Measurements from ENCODE around the gene COPS6.

COPS6 gene

DNA sequence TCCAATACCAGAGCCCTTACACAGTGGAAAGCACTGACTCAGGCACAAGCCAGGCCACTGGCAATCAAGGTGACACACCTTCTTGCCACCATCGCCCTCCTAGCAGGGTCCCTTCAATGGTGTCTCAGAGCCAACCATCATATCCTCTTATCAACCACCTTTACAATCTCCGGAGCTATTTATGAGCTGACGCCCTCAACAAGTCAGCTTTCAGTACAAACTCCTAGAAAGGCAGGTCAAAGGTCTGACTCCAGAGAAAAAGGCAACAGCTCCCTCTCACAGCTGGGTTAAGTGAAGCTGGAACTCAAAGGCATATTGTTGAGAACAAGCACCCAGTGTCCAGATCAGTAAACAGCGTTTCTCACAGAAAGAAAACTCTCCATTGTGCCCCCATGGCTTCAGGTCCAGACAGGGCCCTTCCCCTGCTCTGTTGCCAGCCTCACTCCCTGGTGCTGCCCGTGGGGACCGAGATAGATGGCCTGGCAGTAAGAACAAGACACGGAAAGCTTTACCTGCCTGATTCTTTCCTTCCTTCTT lies 9.7 kb upstream of the COPS6 start:
- no peak for DNase-seq (ENCODE audit: low read depth in 1 of 2, low spot score in 1 of 2)

DNA sequence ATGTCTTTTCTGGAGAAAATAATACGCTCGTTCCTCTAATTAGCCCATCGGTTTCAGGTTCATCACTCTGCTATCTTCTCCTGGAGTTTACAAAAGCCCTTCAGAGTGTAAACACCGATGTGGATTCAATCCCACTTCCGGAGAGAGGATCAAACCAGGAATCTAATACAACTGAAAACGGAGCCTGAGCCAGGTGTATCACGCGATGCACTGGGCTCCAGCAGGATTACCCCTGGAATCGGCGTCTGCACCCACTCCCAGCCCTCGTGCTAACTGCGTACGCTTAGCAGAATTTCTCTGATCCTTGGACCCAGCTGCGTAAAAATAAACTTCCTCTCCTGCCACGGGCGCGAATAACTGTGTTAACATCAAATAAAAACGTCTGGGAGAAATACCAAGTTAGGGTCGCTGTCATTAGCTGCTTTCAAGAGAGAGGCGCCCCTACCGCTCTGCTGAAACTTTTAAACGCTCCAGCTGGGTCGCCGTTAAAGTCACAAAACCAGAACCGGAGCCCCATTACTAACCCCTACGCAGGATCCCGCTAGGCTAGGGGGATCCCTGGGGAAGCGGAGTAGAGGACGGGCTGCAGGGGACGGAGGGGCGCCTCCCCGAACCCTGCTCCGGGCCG lies 7.7 kb upstream of the COPS6 start:
- peak in 1 of 2 donors; percentile 12 for DNase-seq (ENCODE audit: low read depth in 1 of 2, low spot score in 1 of 2)

DNA sequence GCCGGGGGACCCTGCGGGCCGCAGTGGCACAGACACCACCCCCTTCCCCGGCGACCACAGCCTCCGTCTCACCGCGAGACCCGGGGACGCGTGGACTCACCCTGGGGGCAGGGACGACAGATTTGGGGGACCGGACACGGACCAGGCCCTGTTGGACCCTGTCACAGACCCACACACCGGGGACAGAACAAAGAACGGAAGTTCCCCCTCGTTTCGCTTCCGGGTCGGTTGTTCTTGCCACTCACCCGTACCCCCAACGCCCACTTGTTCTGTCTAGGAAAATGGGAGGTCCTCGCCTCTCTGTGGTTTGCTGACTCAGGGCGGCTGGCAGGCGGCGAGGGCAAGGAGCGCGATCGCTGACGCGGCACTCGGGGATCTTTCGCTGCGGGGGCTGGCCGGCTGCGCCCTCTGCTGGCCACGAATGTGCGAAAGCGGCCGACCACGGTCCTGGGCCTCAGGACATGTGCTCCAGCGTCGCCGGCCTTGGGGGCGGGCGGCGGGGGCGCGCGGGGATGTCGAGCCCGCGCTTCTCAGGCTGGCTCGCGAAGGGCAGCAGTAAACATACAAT lies 7.2 kb upstream of the COPS6 start, which contains the start of gene ZNF3:
Gene ZNF3, minus strand, starts transcription at position 189 of the 568 bp plus-strand sequence. CDS start 4,366 bp downstream, outside the sequence.
- peak; percentile 93 to 94 for DNase-seq (ENCODE audit: low read depth in 1 of 2, low spot score in 1 of 2)

DNA sequence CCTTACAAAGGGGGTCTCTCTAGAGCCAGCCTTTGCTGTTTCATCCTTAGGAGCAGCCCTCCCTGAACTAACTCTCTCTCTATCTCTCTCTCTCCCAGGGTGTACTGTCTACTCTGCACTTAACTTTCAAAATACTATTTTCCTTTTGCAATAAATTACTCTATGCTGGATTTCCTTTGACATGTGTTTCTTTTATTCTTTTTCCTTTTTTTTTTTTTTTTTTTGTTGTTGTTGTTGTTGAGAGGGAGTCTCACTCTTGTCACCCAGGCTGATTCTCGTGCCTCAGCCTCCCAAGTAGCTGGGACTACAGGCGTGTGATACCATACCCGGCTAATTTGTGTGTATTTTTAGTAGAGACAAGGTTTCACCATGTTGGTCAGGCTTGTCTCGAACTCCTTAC lies 5.8 kb upstream of the COPS6 start:
- DNase-seq (ENCODE audit: low read depth in 1 of 2, low spot score in 1 of 2) = no peak

DNA sequence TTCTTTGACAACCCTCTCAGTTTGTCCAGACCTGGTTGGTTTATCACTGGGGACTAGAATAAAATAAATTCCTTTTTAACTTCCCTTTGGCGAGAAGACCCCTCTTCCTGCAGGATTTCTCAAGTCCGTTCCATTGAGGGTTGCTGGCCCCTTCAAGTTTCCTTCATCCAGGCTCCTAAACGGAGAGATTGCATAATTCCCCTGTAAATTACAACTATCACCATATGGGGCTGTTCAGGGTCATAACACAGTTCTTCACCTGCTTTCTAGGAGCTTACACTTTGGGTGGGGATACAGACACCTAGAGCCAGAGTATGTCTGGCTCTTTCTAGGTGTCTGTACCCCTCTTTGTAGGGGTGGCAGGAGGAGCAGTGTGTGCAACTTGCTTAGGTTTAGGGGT lies 3.3 kb upstream of the COPS6 start:
- no peak for DNase-seq (ENCODE audit: low read depth in 1 of 2, low spot score in 1 of 2)

DNA sequence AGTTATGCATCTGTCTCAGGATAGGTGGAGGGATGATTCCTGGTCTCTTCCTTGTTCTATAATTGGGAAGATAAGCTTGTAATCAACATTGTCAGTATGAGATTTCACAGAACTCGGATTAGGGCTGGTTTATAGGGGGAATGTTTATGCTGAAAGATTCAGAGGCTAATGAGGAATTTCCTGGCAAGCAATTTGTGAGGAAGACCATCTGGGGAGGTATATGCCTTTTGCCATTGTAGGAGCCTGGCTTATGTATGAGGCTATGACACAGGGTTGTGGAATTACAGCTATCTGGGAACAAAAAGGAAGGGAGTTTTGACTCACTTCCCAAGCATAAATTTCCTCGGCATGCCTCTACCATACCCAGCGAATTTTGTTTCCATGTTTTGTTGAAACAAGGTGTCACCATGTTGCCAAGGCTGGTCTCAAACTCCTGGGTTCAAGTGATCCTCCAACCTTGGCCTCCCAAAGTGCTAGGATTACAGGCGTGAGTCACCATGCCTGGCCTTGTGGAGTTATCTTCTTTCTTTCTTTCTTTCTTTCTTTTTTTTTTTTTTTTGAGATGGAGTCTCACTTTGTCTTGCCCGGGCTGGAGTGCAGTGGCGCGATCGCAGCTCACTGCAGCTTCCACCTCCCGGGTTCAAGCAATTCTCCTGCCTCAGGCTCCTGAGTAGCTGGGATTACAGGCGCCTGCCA lies 1.6 kb upstream of the COPS6 start:
- DNase-seq (ENCODE audit: low read depth in 1 of 2, low spot score in 1 of 2) = no peak

DNA sequence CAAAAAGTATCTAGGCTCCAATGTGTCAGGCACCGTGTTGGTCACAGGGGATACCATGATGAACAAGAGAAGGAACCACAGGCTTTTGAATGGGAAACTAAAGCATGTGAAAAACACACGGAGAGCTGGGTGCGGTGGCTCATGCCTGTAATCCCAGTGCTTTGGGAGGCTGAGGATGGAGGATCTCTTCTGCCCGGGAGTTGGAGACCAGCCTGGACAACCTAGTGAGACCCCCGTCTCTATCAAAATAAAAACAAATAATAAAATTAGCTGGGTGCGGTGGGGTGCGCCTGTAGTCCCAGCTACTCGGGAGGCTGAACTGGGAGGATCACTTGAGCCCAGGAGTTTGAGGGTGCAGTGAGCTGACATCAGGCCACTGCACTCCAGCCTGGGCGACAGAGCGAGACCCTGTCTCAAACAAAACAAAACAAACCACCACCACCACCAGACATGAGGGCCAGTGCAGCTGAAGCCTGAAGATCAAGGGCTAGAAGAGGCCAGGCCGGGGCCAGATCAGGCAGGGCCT lies 611 bp upstream of the COPS6 start:
- no peak for DNase-seq (ENCODE audit: low read depth in 1 of 2, low spot score in 1 of 2)

DNA sequence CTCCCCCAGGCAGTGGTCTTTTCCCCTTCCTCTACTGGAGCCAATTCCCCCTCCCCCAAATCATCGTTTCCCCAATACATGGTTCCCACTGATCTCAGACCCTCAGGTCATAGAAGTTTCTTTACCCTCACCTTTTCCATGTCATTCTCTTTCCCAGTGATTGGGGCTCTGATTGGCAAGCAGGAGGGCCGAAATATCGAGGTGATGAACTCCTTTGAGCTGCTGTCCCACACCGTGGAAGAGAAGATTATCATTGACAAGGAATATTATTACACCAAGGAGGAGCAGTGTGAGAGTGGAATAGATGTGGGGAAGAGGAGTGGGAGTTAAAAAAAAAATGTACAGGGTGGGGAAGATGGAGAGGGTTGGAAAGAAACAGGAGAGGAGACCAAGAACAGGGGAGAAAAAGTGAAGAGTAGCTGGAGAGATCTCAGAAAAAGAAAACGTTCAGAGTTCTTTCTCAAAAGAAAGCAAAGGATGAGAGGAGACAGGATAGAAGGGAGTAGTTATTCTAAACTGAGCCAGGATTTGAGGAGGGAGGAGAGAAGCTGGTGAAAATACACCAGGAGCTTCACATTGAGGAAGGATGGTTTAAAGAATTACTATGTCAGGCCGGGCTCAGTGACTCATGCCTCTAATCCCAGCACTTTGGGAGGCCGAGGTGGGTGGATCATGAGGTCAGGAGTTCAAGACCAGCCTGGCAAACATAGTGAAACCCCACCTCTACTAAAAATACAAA lies 858 bp downstream of the COPS6 start:
- no peak for DNase-seq (ENCODE audit: low read depth in 1 of 2, low spot score in 1 of 2)

DNA sequence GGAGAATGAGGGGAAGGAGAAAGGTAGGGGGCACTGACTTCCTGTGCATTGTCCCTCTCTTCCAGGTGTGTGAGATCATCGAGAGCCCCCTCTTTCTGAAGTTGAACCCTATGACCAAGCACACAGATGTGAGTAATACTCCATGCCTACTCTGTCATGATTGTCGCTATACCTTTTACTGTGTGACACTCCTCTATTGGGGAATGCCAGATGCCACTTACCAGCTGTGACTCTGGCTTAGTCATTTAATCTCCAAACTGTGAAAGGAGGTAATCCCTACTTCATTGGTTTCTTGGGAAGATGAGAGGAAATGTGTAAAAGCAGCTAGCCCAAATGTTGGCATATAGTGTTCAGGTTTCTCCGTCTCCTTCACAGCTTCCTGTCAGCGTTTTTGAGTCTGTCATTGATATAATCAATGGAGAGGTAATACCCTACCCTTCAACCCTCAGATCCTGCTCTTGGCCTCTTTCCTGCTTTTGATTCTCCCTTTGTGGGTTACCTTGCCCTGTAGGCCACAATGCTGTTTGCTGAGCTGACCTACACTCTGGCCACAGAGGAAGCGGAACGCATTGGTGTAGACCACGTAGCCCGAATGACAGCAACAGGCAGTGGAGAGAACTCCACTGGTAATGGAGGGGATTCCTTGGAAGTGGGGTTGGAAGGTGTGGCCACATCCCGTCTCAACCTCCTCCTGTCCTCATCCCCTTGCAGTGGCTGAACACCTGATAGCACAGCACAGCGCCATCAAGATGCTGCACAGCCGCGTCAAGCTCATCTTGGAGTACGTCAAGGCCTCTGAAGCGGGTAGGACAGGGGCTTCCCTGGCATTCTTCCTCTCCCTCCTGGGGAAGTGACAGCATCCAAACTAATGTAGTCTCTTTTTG lies 2.0 kb downstream of the COPS6 start:
- DNase-seq (ENCODE audit: low read depth in 1 of 2, low spot score in 1 of 2) = no peak

DNA sequence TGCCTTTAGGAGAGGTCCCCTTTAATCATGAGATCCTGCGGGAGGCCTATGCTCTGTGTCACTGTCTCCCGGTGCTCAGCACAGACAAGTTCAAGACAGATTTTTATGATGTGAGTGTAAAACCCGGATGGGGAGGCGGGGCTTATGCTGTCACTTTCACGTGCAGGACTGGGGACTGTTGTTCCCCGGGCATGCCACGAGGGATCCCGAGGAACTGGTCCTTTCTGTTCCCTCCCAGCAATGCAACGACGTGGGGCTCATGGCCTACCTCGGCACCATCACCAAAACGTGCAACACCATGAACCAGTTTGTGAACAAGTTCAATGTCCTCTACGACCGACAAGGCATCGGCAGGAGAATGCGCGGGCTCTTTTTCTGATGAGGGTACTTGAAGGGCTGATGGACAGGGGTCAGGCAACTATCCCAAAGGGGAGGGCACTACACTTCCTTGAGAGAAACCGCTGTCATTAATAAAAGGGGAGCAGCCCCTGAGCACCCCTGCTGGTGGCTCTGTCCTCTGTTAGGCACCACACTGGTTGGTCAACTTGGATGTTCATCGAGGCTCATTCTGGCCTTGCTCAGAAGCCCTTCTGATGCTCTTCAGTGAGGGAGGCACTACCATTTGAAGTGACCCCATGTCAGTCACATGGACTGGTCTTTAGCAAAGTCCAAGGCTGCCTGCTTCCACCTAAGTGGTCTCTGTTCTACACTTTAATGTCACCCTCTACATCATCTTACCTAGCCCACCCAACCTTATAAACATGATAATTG lies 2.8 kb downstream of the COPS6 start:
- DNase-seq (ENCODE audit: low read depth in 1 of 2, low spot score in 1 of 2) = no peak

DNA sequence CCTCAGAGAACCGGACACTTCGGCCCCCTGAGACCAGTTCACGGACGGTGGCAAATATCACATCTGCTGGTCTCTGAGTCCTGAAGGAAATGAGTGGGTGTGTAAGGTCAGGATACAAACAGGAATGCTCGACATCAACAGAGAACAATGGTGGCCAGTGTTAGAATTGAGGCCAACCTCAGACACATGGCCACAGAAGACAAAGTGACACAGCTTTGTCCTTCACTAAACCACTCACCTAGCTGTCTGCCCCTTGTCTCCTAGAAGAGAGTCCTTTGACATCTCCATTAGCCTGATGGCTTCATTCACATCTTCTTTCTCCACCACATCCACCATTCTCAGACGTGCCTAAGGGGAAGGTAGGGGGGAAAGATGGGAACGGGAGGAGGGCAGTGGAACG lies 4.3 kb downstream of the COPS6 start:
- no peak for DNase-seq (ENCODE audit: low read depth in 1 of 2, low spot score in 1 of 2)

DNA sequence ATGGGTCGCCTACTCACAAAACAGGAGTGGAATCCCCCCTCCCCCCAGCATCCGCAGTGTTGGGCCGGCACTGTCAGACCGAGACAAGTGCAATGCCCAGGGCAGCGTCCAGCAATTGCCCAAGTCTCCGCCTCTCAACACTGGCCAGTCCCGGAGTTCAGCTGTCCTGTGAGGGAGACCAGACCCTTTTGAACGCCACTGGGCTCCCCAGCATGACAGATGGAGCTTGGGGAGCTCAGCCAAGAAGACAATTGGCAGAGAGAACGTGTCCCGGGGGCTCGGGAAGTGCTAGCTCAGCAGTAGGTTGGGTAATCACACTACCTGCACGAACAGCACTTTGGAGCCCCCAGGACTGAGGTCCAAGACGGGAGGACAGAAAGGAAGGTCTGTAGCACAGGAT lies 4.7 kb downstream of the COPS6 start:
- no peak for DNase-seq (ENCODE audit: low read depth in 1 of 2, low spot score in 1 of 2)

DNA sequence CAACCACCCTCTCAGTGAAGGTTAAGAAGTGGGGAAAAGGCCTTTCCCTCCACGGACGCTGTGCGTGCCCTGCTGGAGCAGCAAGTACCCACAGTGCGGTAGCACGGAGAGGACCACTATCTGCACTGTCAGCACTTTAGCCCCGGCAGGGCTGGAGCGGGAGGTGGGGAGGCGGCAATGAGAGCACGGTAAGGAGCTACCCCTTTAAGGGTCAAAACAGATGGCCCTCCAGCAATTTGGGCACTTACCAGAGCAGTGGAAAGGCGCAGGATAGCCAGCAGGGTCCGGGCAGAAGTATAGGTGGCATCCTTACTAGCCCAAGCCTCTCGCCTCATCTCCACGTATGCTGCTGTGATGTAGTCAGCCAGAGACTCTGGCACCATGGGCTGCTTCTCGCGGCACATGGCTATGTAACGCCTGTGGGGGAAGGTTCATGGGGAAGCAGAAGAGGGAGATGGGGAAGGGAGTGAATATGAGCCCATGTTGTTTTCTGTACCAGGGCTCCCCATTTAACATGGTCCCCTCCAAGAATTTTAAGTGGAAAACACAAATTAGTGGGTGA lies 5.2 kb downstream of the COPS6 start:
- no peak for DNase-seq (ENCODE audit: low read depth in 1 of 2, low spot score in 1 of 2)

DNA sequence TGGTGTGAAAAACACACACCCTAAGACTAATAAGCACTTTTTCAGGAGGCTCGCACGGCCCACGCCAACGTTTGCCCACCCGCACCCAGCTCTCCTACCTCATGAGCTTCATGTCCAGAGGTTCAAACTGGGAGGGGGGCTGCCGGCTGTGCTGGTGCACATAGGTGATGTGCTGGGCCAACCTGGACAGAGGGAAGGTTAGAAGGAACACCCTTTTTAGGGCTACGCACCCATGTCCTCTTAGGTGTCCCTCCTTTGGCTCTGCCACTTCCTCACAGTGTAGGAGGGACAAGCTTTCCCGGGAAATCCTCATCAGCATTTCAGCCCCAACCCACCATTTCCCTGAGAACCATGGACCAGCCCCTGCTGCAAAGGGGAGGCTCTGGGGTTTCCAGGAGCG lies 6.5 kb downstream of the COPS6 start:
- DNase-seq (ENCODE audit: low read depth in 1 of 2, low spot score in 1 of 2) = no peak

DNA sequence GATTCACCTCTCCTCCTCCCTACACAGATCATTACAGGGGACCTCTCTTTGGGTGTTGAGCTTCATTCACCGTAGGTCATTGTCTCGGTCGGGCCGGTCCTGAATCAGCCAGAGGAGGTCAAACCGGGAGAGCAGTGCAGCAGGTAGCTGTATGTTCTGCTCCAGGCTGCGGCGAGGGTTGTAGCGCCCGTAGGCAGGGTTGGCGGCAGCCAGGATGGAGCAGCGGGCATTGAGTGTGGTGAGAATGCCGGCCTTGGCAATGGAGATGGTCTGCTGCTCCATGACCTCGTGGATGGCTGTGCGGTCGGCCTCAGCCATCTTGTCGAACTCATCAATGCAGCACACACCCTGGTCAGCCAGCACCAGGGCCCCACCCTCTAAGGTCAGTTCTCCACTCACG lies 6.9 kb downstream of the COPS6 start:
- no peak for DNase-seq (ENCODE audit: low read depth in 1 of 2, low spot score in 1 of 2)

DNA sequence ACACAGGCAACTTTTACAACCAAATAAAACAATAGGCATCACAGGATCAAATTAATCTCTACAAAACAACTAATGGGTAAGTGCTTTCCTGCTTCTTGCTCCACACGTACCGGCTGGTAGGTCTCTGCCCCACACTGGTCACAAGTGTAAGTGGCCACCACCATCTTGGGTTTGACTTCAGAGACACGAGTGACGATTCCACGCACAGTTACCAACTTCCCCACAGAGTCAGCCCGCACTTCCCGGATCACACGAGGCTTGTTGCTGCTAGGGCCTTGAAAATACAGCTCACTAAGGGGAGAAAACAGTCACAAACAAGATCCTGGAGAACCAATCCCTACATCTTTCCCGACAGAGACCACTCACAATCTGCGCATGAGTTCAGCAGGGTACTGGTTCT lies 10.1 kb downstream of the COPS6 start:
- no peak for DNase-seq (ENCODE audit: low read depth in 1 of 2, low spot score in 1 of 2)

DNA sequence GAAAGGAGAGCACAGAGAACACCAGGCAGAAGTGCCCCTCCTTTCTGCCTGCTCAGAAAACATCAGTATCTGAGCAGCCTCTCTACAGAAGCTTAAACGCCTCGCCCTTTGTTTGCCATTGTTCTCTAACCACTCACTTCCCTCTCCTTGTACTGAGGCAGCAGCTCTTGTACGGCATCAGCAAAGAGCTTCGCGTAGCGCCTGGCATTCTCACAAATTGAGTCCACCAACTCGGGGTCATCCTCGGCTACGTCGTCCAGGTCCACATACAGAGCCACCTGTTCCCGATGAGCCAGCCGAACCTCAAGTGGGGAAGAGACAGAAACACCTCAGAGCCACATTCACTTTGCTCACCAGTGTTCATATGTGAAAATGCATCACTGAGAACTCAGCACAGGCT lies 10.7 kb downstream of the COPS6 start:
- DNase-seq (ENCODE audit: low read depth in 1 of 2, low spot score in 1 of 2) = no peak

DNA sequence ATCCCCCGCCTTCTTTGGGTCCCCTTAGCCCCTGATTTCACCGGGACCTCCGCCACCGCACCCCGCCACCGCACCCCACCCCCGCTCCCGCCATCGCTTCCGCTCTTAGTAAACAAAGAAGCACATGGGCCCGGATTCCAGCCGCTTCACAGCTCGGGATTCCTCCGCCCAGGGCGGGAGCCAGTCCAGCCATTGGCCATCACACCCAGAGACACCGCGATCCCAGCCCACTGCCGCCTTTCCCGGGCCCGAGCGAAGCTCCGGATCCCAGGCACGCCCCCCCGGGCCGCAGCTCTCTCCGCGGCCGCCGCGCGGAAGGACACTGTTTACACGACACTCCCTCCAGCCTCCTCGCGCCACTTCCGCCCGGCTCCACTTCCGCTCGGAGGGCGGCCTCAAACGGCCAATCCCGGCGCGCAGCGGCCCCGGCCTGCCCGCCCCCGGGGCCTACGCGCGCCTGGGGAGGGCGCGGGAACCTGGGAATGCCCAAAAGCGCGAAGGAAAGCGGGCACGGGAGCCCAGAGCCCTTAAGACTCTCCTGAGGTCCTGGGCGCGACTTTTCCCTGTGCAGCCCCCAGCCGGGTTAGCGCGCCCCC lies 11.7 kb downstream of the COPS6 start:
- peak; percentile 72 to 79 for DNase-seq (ENCODE audit: low read depth in 1 of 2, low spot score in 1 of 2)
